ENCODE measurements around the gene CDAN1. TPM values are rescaled to one million over a fixed set of nuclear protein-coding genes. Genes with fewer than 3 reads are reported as not detected.
A peak's percentile ranks its signal among the peaks of the same experiment; 100 is the strongest.

CDAN1 gene
- total RNA-seq, 4 donors from 2014 or later = 10.0 to 37.0 (median 13.6) TPM

- TF ChIP-seq POLR2A (IDR thresholded peaks at IDR 0.05) (no peak), CTCF (IDR thresholded peaks at IDR 0.05) (no peak), POLR2AphosphoS5 (IDR thresholded peaks at IDR 0.05) (no peak), EP300 (IDR thresholded peaks at IDR 0.05; ENCODE audit: low read depth) (no peak)
- DNase-seq = no peak
- Histone ChIP-seq H3K9me3 (no peaks in the 10 kb centered on the region), H3K4me1 (no peaks in the 10 kb centered on the region), H3K27ac (no peak overlapping the region), H3K36me3 (peaks cover 0 to 10% (median 0%) of the 10 kb centered on the region in 4 donors), H3K4me3 (no peak overlapping the region), H3K27me3 (no peaks in the 10 kb centered on the region)
- 95 to 100% methylated on average over 1 of the region's 1 CpG for WGBS, 2 donors (ENCODE audit: low coverage in 1 of 2)
- in situ Hi-C loops (cut with MboI; ENCODE audit: low pct_ligation_motif_present in 1 of 4, low pct_unique_long_range_greater_than_20kb in 1 of 4, low sequenced_read_pairs in 3 of 4) (loop anchor here in 1 of 4 donors (25.0 kb wide), 1 partner anchor 168 kb away; the partner anchor contains the start of gene TTBK2), intact Hi-C loops (cut with DNase I; ENCODE audit: low total_unique reads) (no loop called here)
These were observed 7.3 kb upstream of the CDAN1 start for GRCh38 chr15:42744195-42744594.

- TF ChIP-seq EP300 (IDR thresholded peaks at IDR 0.05; ENCODE audit: low read depth) = no peak
- no peak for TF ChIP-seq POLR2A (IDR thresholded peaks at IDR 0.05)
- no peak for TF ChIP-seq POLR2AphosphoS5 (IDR thresholded peaks at IDR 0.05)
- no peak for TF ChIP-seq CTCF (IDR thresholded peaks at IDR 0.05)
- H3K27me3 ChIP-seq = no peaks in the 10 kb centered on the region
- in situ Hi-C loops (cut with MboI; ENCODE audit: low pct_ligation_motif_present in 1 of 4, low pct_unique_long_range_greater_than_20kb in 1 of 4, low sequenced_read_pairs in 3 of 4) (loop anchor here in 1 of 4 donors (25.0 kb wide), 1 partner anchor 170 kb away; the partner anchor contains the start of gene TTBK2), intact Hi-C loops (cut with DNase I; ENCODE audit: low total_unique reads) (no loop called here)
- peaks cover 0 to 7% (median 5%) of the 10 kb centered on the region in 4 donors for H3K4me1 ChIP-seq
- H3K9me3 ChIP-seq = no peaks in the 10 kb centered on the region
- H3K36me3 ChIP-seq = peaks cover 0 to 10% (median 0%) of the 10 kb centered on the region in 4 donors
- no peak overlapping the region for H3K27ac ChIP-seq
- H3K4me3 ChIP-seq = no peak overlapping the region
- no peak for DNase-seq
- WGBS, 2 donors (ENCODE audit: low coverage in 1 of 2) = 92 to 94% methylated on average over 4 of the region's 4 CpGs
These were observed 5.2 kb upstream of the CDAN1 start for GRCh38 chr15:42742149-42742548.

GRCh38 chr15:42741710-42742109 is 4.8 kb upstream of the CDAN1 start:
- peaks cover 0 to 7% (median 6%) of the 10 kb centered on the region in 4 donors for H3K4me1 ChIP-seq
- intact Hi-C loops (cut with DNase I; ENCODE audit: low total_unique reads) = no loop called here
- H3K4me3 ChIP-seq = no peak overlapping the region
- in situ Hi-C loops (cut with MboI; ENCODE audit: low pct_ligation_motif_present in 1 of 4, low pct_unique_long_range_greater_than_20kb in 1 of 4, low sequenced_read_pairs in 3 of 4) = loop anchor here in 1 of 4 donors (25.0 kb wide), 1 partner anchor 171 kb away; the partner anchor contains the start of gene TTBK2
- no peak for DNase-seq
- no peaks in the 10 kb centered on the region for H3K9me3 ChIP-seq
- H3K27ac ChIP-seq = no peak overlapping the region
- no peak for TF ChIP-seq POLR2AphosphoS5 (IDR thresholded peaks at IDR 0.05)
- TF ChIP-seq POLR2A (IDR thresholded peaks at IDR 0.05) = no peak
- TF ChIP-seq CTCF (IDR thresholded peaks at IDR 0.05) = no peak
- TF ChIP-seq EP300 (IDR thresholded peaks at IDR 0.05; ENCODE audit: low read depth) = no peak
- H3K27me3 ChIP-seq = no peaks in the 10 kb centered on the region
- WGBS, 2 donors (ENCODE audit: low coverage in 1 of 2) = 77 to 96% methylated on average over 2 of the region's 2 CpGs
- peaks cover 0 to 10% (median 0%) of the 10 kb centered on the region in 4 donors for H3K36me3 ChIP-seq

GRCh38 chr15:42737529-42738328 is 801 bp upstream of the CDAN1 start:
- peak overlapping the region; percentile 91 to 95 (median 92) for H3K27ac ChIP-seq
- H3K9me3 ChIP-seq = no peaks in the 10 kb centered on the region
- peaks cover 0 to 4% (median 0%) of the 10 kb centered on the region in 4 donors for H3K36me3 ChIP-seq
- DNase-seq = peak; percentile 59
- WGBS, 2 donors (ENCODE audit: low coverage in 1 of 2) = 68 to 74% methylated on average over 12 to 21 of the region's 21 CpGs
- in situ Hi-C loops (cut with MboI; ENCODE audit: low pct_ligation_motif_present in 1 of 4, low pct_unique_long_range_greater_than_20kb in 1 of 4, low sequenced_read_pairs in 3 of 4) = loop anchor here in 3 of 4 donors (10.0 to 25.0 kb wide), 2 partner anchors 175 to 187 kb away; partner anchors contain the start of gene TTBK2 (in 3 of the 3)
- peaks cover 0 to 18% (median 16%) of the 10 kb centered on the region in 4 donors for H3K4me1 ChIP-seq
- no peaks in the 10 kb centered on the region for H3K27me3 ChIP-seq
- peak overlapping the region; percentile 43 to 91 (median 85) for H3K4me3 ChIP-seq
- intact Hi-C loops (cut with DNase I; ENCODE audit: low total_unique reads) = no loop called here
- TF ChIP-seq POLR2AphosphoS5 (IDR thresholded peaks at IDR 0.05) (no peak), POLR2A (IDR thresholded peaks at IDR 0.05) (no peak), EP300 (IDR thresholded peaks at IDR 0.05; ENCODE audit: low read depth) (no peak), CTCF (IDR thresholded peaks at IDR 0.05) (peak; percentile 21 to 71 (median 57))

All from transverse colon (tissue), 4 donors.